HG03025 (cell line): Measurements from ENCODE around the gene SPRYD3.
"Not testable (repeated sequence)": the region's sequence is repeated elsewhere in the genome, so short reads cannot be mapped to it uniquely, and the experiment has no call there.

Experiments used
- ATAC-seq: cut with Tn5 transposase; IDR thresholded peaks from one replicate; pipeline ENCODE4 v1.9.1; 2021; ENCODE audit warnings: mild to moderate bottlenecking, moderate library complexity; ENCODE audit not compliant: unreplicated experiment, low FRiP score

The SPRYD3 gene

DNA sequence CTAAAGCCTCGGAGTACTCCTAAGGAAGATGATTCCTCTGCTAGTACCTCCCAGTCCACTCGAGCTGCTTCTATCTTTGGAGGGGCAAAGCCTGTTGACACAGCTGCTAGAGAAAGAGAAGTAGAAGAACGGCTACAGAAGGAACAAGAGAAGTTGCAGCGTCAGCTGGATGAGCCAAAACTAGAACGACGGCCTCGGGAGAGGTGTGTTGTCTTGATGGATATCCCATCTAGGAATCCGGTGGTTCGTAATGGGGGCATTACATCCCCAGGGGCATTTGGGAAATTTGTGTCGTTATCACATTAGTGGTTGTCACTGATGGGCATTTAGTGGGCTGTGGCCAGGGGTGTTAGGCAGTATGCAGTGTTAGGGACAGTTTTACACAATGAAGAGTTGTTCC is 45.4 kb downstream of the SPRYD3 start:
- not testable (repeated sequence) for ATAC-seq

DNA sequence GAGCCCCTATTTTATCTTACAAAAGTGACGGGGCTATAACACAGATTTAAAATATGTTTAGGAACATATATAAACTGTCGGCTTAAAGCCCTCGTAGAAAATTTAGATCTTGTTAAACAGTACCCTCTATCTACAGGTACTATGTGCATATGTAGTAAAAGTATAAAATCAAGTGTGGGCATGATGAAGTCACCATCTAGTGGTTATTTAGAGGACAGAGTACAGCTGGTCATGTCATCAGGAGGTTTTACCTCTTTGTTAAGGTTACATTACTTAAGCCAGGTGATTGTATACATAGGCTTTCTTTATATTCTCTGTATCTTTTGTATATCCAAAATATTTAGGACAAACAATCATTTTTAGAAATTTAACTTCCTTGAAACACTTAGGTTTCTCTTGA is 47.6 kb downstream of the SPRYD3 start:
- ATAC-seq: no peak

DNA sequence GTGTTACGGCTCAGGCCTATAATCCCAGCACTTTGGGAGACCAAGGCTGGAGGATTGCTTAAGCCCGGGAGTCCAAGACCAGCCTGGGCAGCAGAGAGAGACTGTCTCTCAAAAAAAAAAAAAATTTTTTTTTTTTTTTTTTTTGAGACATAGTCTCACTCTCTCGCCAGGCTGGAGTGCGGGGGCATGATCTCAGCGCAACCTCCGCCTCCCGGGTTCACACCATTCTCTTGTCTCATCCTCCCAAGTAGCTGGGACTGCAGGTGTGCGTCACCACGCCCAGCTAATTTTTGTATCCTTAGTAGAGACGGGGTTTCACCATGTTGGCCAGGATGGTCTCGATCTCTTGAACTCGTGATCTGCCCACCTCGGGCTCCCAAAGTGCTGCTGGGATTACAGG is 52.2 kb downstream of the SPRYD3 start:
- not testable (repeated sequence) for ATAC-seq

DNA sequence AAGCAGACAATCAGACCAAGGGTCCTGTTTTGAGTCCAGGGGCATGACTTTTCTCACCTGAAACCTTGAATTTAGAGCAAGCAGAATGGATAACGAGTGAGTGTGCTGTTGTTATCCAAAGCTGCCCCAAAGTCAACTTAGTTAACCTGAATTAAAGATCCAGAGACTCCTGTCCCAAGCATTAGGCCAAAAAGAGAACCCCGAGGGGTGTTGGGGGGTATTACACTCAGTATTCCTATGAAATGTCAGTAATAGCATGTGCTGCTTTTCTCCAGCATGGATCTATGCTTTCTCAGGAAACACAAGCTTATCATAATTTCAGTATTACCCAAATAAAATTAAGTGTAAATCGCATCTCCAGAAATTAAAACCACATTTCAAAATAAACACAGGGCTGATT is 53.9 kb downstream of the SPRYD3 start:
- ATAC-seq: no peak

DNA sequence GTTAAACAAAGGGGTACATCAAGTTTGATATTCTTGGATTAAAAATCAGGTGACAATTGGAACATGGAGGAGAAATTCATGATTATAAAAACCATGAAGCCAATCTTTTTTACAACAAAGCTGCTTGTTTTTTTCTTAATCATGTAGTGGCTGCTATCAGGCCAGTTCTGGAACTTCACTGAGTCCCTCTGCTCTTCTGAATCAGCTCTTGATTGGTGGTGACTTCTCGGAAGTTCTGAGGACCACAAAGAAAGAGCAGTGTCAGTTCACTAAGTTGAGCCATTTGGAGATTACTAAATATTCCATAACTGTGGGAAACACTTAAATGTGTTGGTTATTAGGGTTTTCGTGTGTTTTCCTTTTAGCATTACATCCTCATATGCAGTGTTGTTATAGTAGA is 64.5 kb downstream of the SPRYD3 start:
- ATAC-seq: no peak
